Sigmoid colon (tissue), 4 donors: Measurements from ENCODE around the gene DDIT3.

Source experiments
- CTCF ChIP-seq, 4 experiments: fragments of 450-650 bp in 3 of 4; fragments of 200-600 bp in 1 of 4; IDR thresholded peaks; one replicate each; pipeline ENCODE4 v1.5.1; 2016 to 2019; ENCODE audit warnings: antibody characterized with exemption in 4 of 4, mild to moderate bottlenecking in 3 of 4, moderate library complexity in 2 of 4
- EP300 ChIP-seq, 4 donors: sonication (generic); formaldehyde crosslinking; IDR thresholded peaks; one replicate each; pipeline ENCODE4 v1.6.1; 2017; ENCODE audit warnings: antibody characterized with exemption in 4 of 4
- POLR2AphosphoS5 ChIP-seq, 4 donors: sonication (generic); formaldehyde crosslinking; IDR thresholded peaks; one replicate each; pipeline ENCODE4 v1.6.1; 2017; ENCODE audit warnings: antibody characterized with exemption in 4 of 4

- TF ChIP-seq CTCF (IDR thresholded peaks at IDR 0.05): no peak
- TF ChIP-seq EP300 (IDR thresholded peaks at IDR 0.05): no peak
- no peak for TF ChIP-seq POLR2AphosphoS5 (IDR thresholded peaks at IDR 0.05)
Observed at GRCh38 chr12:57535764-57536596, 15.7 kb upstream of the DDIT3 start.
